ENCODE results near the gene CSGALNACT2.

- TF ChIP-seq, protein P1, sequence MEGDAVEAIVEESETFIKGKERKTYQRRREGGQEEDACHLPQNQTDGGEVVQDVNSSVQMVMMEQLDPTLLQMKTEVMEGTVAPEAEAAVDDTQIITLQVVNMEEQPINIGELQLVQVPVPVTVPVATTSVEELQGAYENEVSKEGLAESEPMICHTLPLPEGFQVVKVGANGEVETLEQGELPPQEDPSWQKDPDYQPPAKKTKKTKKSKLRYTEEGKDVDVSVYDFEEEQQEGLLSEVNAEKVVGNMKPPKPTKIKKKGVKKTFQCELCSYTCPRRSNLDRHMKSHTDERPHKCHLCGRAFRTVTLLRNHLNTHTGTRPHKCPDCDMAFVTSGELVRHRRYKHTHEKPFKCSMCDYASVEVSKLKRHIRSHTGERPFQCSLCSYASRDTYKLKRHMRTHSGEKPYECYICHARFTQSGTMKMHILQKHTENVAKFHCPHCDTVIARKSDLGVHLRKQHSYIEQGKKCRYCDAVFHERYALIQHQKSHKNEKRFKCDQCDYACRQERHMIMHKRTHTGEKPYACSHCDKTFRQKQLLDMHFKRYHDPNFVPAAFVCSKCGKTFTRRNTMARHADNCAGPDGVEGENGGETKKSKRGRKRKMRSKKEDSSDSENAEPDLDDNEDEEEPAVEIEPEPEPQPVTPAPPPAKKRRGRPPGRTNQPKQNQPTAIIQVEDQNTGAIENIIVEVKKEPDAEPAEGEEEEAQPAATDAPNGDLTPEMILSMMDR (conservative IDR thresholded peaks at IDR 0.05; ENCODE audit: low read length): no peak
- no peak for TF ChIP-seq EZH2phosphoT487 (IDR thresholded peaks at IDR 0.05; ENCODE audit: borderline replicate concordance, low read depth, low read length)
Observed at GRCh38 chr10:43198682-43199005, 60.4 kb downstream of the CSGALNACT2 start.
